Thymus (tissue), 11 donors: ENCODE data around the gene ARHGAP24. TPM values are rescaled to one million over a fixed set of nuclear protein-coding genes. Genes with fewer than 3 reads are reported as not detected.
A peak's percentile ranks its signal among the peaks of the same experiment; 100 is the strongest.
"Not testable (repeated sequence)": the region's sequence is repeated elsewhere in the genome, so short reads cannot be mapped to it uniquely, and the experiment has no call there.

Experiments used
- DNase-seq, 9 donors: peaks; one replicate each; pipeline ENCODE4 v3.0.0-alpha.2; 2013; ENCODE audit warnings: low spot score in 9 of 9, low read depth in 6 of 9, missing footprints in 1 of 9
- H3K27ac ChIP-seq, 2 donors: one replicate each; pipeline ENCODE4 v1.5.1; 2013; ENCODE audit warnings: control low read depth in 1 of 2, low read depth in 1 of 2, low read length in 1 of 2, mild to moderate bottlenecking in 1 of 2, moderate library complexity in 1 of 2
- H3K27me3 ChIP-seq, 2 donors: one replicate each; pipeline ENCODE4 v1.5.1; 2013; ENCODE audit warnings: low read length in 1 of 2; ENCODE audit not compliant: control insufficient read depth in 2 of 2, insufficient read depth in 1 of 2
- H3K36me3 ChIP-seq, 2 donors: one replicate each; pipeline ENCODE4 v1.5.1; 2013; ENCODE audit warnings: low read length in 1 of 2, mild to moderate bottlenecking in 1 of 2, moderate library complexity in 1 of 2; ENCODE audit not compliant: control insufficient read depth in 2 of 2, insufficient read depth in 2 of 2
- H3K4me1 ChIP-seq, 2 donors: one replicate each; pipeline ENCODE4 v1.5.1; 2013; ENCODE audit warnings: low read length in 2 of 2; ENCODE audit not compliant: control insufficient read depth in 2 of 2, insufficient read depth in 2 of 2
- H3K4me3 ChIP-seq, 2 donors: one replicate each; pipeline ENCODE4 v1.5.1; 2013; ENCODE audit warnings: low read length in 2 of 2, control low read depth in 1 of 2, mild to moderate bottlenecking in 1 of 2
- H3K9me3 ChIP-seq, 2 donors: one replicate each; pipeline ENCODE4 v1.5.1; 2013; ENCODE audit warnings: low read length in 1 of 2, mild to moderate bottlenecking in 1 of 2; ENCODE audit not compliant: control insufficient read depth in 2 of 2, insufficient read depth in 1 of 2
- WGBS: extraction: QIAGEN DNeasy Blood & Tissue Kit; methylation state at CpG from one replicate; pipeline ENCODE4 v1.1.7; 2013; 5-methylcytosine and 5-hydroxymethylcytosine counted together
- polyA plus RNA-seq: library from polyadenylated mRNA; stranded (reverse); fragments of 200-250 nt; gene quantifications from one replicate; pipeline ENCODE4 v1.2.3, GENCODE V29; 2013
- total RNA-seq: library from RNA; stranded (reverse); fragments of 120-200 nt; gene quantifications from one replicate; pipeline ENCODE4 v1.2.4, GENCODE V29; 2013
- donor health status: healthy.

The ARHGAP24 gene
- total and polyA plus RNA-seq, 2 donors, result 10.0 to 18.2 TPM

DNA sequence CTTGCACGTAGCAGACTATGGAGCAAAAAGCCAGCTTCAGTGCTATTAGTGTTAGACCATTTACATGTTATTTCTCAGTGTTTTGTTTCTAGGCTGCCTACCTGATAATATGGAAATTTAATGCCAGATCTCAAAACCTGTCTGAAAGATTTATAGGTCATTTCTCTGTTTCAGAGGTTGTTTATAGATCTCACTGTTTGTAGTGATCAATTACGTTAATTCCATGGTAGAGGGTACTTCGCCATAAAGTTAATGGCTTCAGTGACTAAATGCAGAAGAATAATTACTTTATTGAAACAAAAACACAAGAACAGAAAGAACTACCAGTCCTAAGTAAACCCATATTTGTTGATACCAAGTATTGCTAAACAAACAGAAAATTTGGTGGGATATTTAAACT, 420.8 kb downstream of the ARHGAP24 start:
- Histone ChIP-seq H3K36me3 (no peaks in the 10 kb centered on the region), H3K9me3 (no peaks in the 10 kb centered on the region), H3K4me3 (no peak overlapping the region), H3K27ac (no peak overlapping the region), H3K27me3 (no peaks in the 10 kb centered on the region), H3K4me1 (no peaks in the 10 kb centered on the region)
- WGBS, result 99% methylated on average over 3 of the region's 3 CpGs
- DNase-seq, result no peak

GRCh38 chr4:85898231-85898630, 423.3 kb downstream of the ARHGAP24 start:
- Histone ChIP-seq H3K27me3 (no peaks in the 10 kb centered on the region), H3K4me3 (no peak overlapping the region), H3K36me3 (no peaks in the 10 kb centered on the region), H3K9me3 (no peaks in the 10 kb centered on the region), H3K4me1 (no peaks in the 10 kb centered on the region), H3K27ac (no peak overlapping the region)
- no peak for DNase-seq
- 98% methylated on average over 4 of the region's 4 CpGs for WGBS

GRCh38 chr4:85901500-85901899, 426.6 kb downstream of the ARHGAP24 start:
- Histone ChIP-seq H3K36me3 (no peaks in the 10 kb centered on the region), H3K4me1 (no peaks in the 10 kb centered on the region), H3K27ac (no peak overlapping the region), H3K27me3 (no peaks in the 10 kb centered on the region), H3K4me3 (no peak overlapping the region), H3K9me3 (no peaks in the 10 kb centered on the region)
- DNase-seq, result no peak

DNA sequence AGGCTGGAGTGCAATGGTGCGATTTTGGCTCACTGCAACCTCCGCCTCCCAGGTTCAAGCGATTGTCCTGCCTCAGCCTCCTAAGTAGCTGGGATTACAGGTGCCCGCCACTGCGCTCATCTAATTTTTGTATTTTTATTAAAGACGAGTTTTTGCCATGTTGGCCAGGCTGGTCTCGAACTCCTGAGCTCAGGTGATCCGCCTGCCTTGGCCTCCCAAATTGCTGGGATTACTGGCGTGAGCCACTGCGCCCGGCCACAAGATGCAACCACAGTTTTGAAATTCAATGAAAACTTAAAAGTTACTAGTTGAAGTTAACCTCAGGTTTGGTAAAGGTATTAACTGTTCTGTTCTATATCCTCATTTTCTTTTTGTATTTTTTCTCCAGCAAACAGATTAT, 427.7 kb downstream of the ARHGAP24 start:
- not testable (repeated sequence) for H3K4me1 ChIP-seq, H3K9me3 ChIP-seq, H3K4me3 ChIP-seq, H3K27me3 ChIP-seq, DNase-seq, H3K36me3 ChIP-seq, H3K27ac ChIP-seq
- WGBS, result 98% methylated on average over 11 of the region's 11 CpGs

- no peaks in the 10 kb centered on the region for H3K27me3 ChIP-seq
- peaks cover 0 to 4% of the 10 kb centered on the region in 2 donors for H3K9me3 ChIP-seq
- WGBS, result 92% methylated on average over 2 of the region's 2 CpGs
- DNase-seq, result no peak
- H3K27ac ChIP-seq, result no peak overlapping the region
- H3K4me3 ChIP-seq, result no peak overlapping the region
- H3K4me1 ChIP-seq, result peaks cover 2 to 3% of the 10 kb centered on the region in 2 donors
- H3K36me3 ChIP-seq, result no peaks in the 10 kb centered on the region
Observed at GRCh38 chr4:85905761-85906160, 430.8 kb downstream of the ARHGAP24 start.

DNA sequence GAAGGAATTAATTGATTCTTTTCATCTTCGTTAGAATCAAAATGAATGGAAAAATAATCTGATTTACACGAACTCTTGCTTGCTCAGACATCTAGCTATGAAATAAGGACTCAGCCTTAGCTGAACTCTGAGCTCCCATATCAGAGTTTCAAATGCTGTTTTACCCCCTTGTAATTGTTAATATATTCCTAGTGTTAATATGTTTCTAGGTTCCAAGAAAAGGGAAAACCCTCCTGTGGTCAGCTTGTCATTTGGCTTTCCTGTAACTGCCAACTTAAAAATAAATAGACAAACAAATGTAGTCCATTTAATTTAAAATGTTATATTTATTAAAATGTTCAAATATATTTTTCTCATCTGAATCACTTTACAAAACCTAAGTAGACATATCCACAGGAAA, 432.1 kb downstream of the ARHGAP24 start:
- WGBS, result 97% methylated on average over 2 of the region's 2 CpGs
- no peak for DNase-seq
- H3K36me3 ChIP-seq, result no peaks in the 10 kb centered on the region
- H3K4me1 ChIP-seq, result peaks cover 5 to 7% of the 10 kb centered on the region in 2 donors
- no peak overlapping the region for H3K4me3 ChIP-seq
- H3K9me3 ChIP-seq, result peaks cover 0 to 4% of the 10 kb centered on the region in 2 donors
- no peaks in the 10 kb centered on the region for H3K27me3 ChIP-seq
- no peak overlapping the region for H3K27ac ChIP-seq

- H3K27me3 ChIP-seq, result no peaks in the 10 kb centered on the region
- no peak overlapping the region for H3K27ac ChIP-seq
- DNase-seq, result no peak
- peaks cover 0 to 4% of the 10 kb centered on the region in 2 donors for H3K9me3 ChIP-seq
- H3K36me3 ChIP-seq, result no peaks in the 10 kb centered on the region
- 86% methylated on average over 10 of the region's 10 CpGs for WGBS
- H3K4me3 ChIP-seq, result no peak overlapping the region
- H3K4me1 ChIP-seq, result peaks cover 5 to 7% of the 10 kb centered on the region in 2 donors
Observed at GRCh38 chr4:85909851-85910250, 434.9 kb downstream of the ARHGAP24 start.

- peak in 3 of 9 donors; percentile 16 to 34 (median 21) for DNase-seq
- 86% methylated on average over 7 of the region's 7 CpGs for WGBS
Observed at GRCh38 chr4:85910985-85911384, 436.0 kb downstream of the ARHGAP24 start.

GRCh38 chr4:85913931-85914694, 439.2 kb downstream of the ARHGAP24 start:
- Histone ChIP-seq H3K4me3 (no peak overlapping the region), H3K27me3 (no peaks in the 10 kb centered on the region), H3K4me1 (peaks cover 5 to 7% of the 10 kb centered on the region in 2 donors), H3K36me3 (no peaks in the 10 kb centered on the region), H3K9me3 (peaks cover 0 to 4% of the 10 kb centered on the region in 2 donors), H3K27ac (no peak overlapping the region)
- no peak for DNase-seq
- 97% methylated on average over 5 of the region's 5 CpGs for WGBS

More at GRCh38 chr4:85910985-85911384, 436.0 kb downstream of the ARHGAP24 start:
- Histone ChIP-seq H3K27me3 (no peaks in the 10 kb centered on the region), H3K9me3 (peaks cover 0 to 4% of the 10 kb centered on the region in 2 donors), H3K27ac (no peak overlapping the region), H3K4me3 (no peak overlapping the region), H3K36me3 (no peaks in the 10 kb centered on the region), H3K4me1 (peaks cover 5 to 7% of the 10 kb centered on the region in 2 donors)
